ENCODE results near the gene CACNG4. TPM values are rescaled to one million over a fixed set of nuclear protein-coding genes. Genes with fewer than 3 reads are reported as not detected.

CACNG4 gene
- total RNA-seq, 1 donor from 2014 or later = 0.74 TPM

GRCh38 chr17:67007266-67007665, 42.8 kb downstream of the CACNG4 start:
- intact Hi-C loops (cut with DNase I) = no loop called here
- TF ChIP-seq POLR2AphosphoS5 (IDR thresholded peaks at IDR 0.05; ENCODE audit: insufficient read depth in 1 of 2, low read depth in 1 of 2) = no peak
- no peak for TF ChIP-seq POLR2A (IDR thresholded peaks at IDR 0.05)
- TF ChIP-seq CTCF (IDR thresholded peaks at IDR 0.05) = no peak

DNA sequence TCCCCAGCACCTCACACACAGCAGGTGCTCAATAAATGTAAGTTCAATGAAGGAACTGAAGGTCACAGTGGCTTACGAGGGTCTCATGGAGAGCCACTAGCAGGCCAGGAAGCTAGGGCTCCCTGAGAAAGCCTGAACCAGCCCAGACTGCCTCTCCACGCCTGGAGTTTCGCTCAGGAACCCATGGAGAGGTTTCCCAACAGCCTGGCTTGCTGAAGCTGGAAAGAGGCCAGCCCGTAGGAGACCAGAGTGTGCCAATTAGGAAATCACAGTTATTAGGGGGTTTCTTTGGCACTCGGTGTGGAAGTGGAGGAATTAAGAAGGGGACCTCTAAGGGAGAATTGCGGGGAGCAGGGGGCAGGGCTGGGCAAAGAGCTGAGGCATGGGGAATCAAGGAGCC, 43.6 kb downstream of the CACNG4 start:
- TF ChIP-seq POLR2A (IDR thresholded peaks at IDR 0.05) (no peak), POLR2AphosphoS5 (IDR thresholded peaks at IDR 0.05; ENCODE audit: insufficient read depth in 1 of 2, low read depth in 1 of 2) (no peak), CTCF (IDR thresholded peaks at IDR 0.05) (no peak)
- no peak overlapping the region for H3K4me3 ChIP-seq
- H3K9me3 ChIP-seq = no peaks in the 10 kb centered on the region
- DNase-seq (ENCODE audit: extremely low spot score in 2 of 2) = no peak
- intact Hi-C loops (cut with DNase I) = no loop called here
- H3K27ac ChIP-seq = no peak overlapping the region
- no peaks in the 10 kb centered on the region for H3K27me3 ChIP-seq
- H3K36me3 ChIP-seq = no peaks in the 10 kb centered on the region
- no peaks in the 10 kb centered on the region for H3K4me1 ChIP-seq

More at GRCh38 chr17:67007266-67007665, 42.8 kb downstream of the CACNG4 start:
- Histone ChIP-seq H3K27me3 (no peaks in the 10 kb centered on the region), H3K9me3 (no peaks in the 10 kb centered on the region), H3K27ac (no peak overlapping the region), H3K36me3 (no peaks in the 10 kb centered on the region), H3K4me1 (no peaks in the 10 kb centered on the region), H3K4me3 (no peak overlapping the region)
- DNase-seq (ENCODE audit: extremely low spot score in 2 of 2) = no peak

- Histone ChIP-seq H3K4me1 (no peaks in the 10 kb centered on the region), H3K27me3 (no peaks in the 10 kb centered on the region), H3K9me3 (no peaks in the 10 kb centered on the region), H3K36me3 (no peaks in the 10 kb centered on the region), H3K4me3 (no peak overlapping the region), H3K27ac (no peak overlapping the region)
- DNase-seq (ENCODE audit: extremely low spot score in 2 of 2) = no peak
- intact Hi-C loops (cut with DNase I) = no loop called here
- no peak for TF ChIP-seq CTCF (IDR thresholded peaks at IDR 0.05)
- TF ChIP-seq POLR2A (IDR thresholded peaks at IDR 0.05) = no peak
- no peak for TF ChIP-seq POLR2AphosphoS5 (IDR thresholded peaks at IDR 0.05; ENCODE audit: insufficient read depth in 1 of 2, low read depth in 1 of 2)
Measured at GRCh38 chr17:67011527-67012175, 47.1 kb downstream of the CACNG4 start.

DNA sequence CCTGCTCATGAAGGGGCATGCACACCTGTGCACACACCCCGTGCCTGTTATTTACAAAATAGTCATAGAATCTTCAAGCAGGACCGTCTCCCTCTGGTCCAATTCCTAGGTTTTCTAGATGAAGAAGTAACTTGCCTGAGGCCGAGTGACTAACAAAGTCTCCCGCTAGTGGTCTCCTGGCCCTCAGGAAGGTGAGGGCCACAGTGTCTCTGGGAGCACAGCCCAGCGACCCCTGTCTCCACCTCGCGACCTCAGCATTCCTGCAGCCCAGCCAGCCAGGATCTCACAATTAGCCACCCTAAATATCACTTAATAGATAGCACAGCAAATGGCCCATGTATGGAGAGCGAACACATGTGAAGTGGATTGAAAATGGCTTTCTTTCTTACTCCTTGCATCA, 49.4 kb downstream of the CACNG4 start:
- intact Hi-C loops (cut with DNase I) = no loop called here
- Histone ChIP-seq H3K36me3 (no peaks in the 10 kb centered on the region), H3K27ac (no peak overlapping the region), H3K9me3 (no peaks in the 10 kb centered on the region), H3K4me3 (no peak overlapping the region), H3K4me1 (no peaks in the 10 kb centered on the region), H3K27me3 (no peaks in the 10 kb centered on the region)
- TF ChIP-seq POLR2A (IDR thresholded peaks at IDR 0.05) = no peak
- TF ChIP-seq POLR2AphosphoS5 (IDR thresholded peaks at IDR 0.05; ENCODE audit: insufficient read depth in 1 of 2, low read depth in 1 of 2) = no peak
- TF ChIP-seq CTCF (IDR thresholded peaks at IDR 0.05) = no peak
- no peak for DNase-seq (ENCODE audit: extremely low spot score in 2 of 2)

DNA sequence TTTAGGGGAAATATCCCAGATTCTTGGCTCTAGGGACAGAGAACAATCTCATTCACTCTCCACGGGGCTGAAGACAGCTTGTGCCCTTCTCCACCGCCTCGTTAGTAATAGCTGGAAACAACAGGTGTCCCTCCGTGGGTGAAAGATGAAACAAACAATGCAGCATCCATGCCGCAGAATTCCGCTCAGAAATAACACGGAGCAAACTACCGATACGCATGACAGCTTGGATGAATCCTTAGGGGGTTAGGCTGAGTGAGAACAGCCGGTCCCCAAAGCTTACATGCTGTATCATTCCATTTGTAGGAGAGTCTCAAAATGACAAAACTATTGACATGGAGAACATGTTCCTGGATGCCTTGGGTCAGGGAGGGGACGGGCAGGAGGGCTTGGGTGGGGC, 50.5 kb downstream of the CACNG4 start:
- no peaks in the 10 kb centered on the region for H3K36me3 ChIP-seq
- no peaks in the 10 kb centered on the region for H3K9me3 ChIP-seq
- no peak overlapping the region for H3K4me3 ChIP-seq
- intact Hi-C loops (cut with DNase I) = no loop called here
- H3K27me3 ChIP-seq = no peaks in the 10 kb centered on the region
- no peak overlapping the region for H3K27ac ChIP-seq
- TF ChIP-seq CTCF (IDR thresholded peaks at IDR 0.05) (no peak), POLR2A (IDR thresholded peaks at IDR 0.05) (no peak), POLR2AphosphoS5 (IDR thresholded peaks at IDR 0.05; ENCODE audit: insufficient read depth in 1 of 2, low read depth in 1 of 2) (no peak)
- DNase-seq (ENCODE audit: extremely low spot score in 2 of 2) = no peak
- H3K4me1 ChIP-seq = no peaks in the 10 kb centered on the region

Data from vagina (tissue), 2 donors.